GM18907 (cell line): Measurements from ENCODE around the gene MME.

ENCODE experiments used
- ATAC-seq: cut with Tn5 transposase; IDR thresholded peaks from one replicate; pipeline ENCODE4 v1.9.1; 2021; ENCODE audit warnings: mild to moderate bottlenecking, moderate library complexity; ENCODE audit not compliant: unreplicated experiment

MME gene

GRCh38 chr3:155229086-155229485 is 149.0 kb downstream of the MME start:
- no peak for ATAC-seq

DNA sequence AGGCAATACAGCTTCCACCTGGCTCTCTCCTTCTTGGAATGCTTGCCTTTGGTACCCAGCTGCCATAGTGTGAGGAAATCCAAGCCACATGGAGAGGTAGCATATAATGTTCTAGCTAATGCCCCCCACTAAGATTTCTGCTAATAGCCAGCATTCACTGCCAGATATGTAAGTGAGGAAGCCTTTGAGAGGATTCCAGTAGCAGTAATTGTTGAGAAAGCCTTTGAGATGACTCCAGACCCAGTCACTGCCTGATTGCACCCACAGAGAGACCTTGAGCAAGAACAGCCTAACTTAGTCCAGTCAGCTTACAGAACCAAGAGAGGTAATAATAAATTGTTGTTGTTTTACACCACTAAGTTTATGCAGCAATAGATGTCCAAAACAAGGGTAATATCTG is 150.3 kb downstream of the MME start:
- no peak for ATAC-seq

DNA sequence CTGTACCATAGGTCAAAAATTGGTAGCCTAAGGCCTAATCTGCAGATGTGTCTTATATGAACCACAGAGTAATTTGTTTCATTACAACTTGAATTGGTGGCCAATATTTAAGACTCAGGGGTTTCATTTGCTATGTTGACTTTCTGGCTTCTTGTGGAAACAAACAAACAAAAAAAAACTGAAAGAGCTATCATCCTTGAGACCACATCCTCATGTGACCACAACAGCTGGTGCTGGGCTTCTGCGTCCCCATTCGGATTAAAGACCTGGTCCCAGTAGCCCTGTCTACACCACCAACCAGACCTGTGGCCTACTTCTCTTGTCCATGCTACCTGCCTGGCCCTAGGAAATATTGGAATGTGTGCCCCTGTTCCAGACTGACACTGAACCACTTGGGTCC is 151.7 kb downstream of the MME start:
- no peak for ATAC-seq

GRCh38 chr3:155232605-155233004 is 152.5 kb downstream of the MME start:
- ATAC-seq: no peak

DNA sequence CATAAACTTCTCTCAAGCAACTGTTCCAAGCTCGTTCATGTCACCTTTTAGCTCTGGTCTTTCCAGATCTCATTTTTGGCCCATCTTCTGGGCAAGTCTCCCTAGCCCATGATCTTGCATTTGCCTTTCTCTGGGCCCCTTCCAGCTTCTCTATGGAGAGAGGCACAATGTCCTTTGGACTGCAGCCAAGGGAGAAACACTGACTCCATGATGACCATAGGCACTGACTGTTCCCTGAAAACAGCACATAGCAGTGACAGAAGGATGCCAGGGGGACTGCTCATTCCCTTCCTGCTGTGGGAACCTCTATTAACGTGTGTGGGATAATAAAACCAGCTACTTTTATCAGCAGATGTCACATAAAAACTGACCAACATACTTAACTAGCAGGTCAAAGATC is 153.1 kb downstream of the MME start:
- no peak for ATAC-seq
